HG03135 (cell line): ENCODE results near the gene SLITRK2.

Experiments
- ATAC-seq: cut with Tn5 transposase; IDR thresholded peaks from one replicate; pipeline ENCODE4 v1.9.1; 2021; ENCODE audit warnings: mild to moderate bottlenecking, moderate library complexity; ENCODE audit not compliant: unreplicated experiment

Gene SLITRK2, protein sequence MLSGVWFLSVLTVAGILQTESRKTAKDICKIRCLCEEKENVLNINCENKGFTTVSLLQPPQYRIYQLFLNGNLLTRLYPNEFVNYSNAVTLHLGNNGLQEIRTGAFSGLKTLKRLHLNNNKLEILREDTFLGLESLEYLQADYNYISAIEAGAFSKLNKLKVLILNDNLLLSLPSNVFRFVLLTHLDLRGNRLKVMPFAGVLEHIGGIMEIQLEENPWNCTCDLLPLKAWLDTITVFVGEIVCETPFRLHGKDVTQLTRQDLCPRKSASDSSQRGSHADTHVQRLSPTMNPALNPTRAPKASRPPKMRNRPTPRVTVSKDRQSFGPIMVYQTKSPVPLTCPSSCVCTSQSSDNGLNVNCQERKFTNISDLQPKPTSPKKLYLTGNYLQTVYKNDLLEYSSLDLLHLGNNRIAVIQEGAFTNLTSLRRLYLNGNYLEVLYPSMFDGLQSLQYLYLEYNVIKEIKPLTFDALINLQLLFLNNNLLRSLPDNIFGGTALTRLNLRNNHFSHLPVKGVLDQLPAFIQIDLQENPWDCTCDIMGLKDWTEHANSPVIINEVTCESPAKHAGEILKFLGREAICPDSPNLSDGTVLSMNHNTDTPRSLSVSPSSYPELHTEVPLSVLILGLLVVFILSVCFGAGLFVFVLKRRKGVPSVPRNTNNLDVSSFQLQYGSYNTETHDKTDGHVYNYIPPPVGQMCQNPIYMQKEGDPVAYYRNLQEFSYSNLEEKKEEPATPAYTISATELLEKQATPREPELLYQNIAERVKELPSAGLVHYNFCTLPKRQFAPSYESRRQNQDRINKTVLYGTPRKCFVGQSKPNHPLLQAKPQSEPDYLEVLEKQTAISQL

DNA sequence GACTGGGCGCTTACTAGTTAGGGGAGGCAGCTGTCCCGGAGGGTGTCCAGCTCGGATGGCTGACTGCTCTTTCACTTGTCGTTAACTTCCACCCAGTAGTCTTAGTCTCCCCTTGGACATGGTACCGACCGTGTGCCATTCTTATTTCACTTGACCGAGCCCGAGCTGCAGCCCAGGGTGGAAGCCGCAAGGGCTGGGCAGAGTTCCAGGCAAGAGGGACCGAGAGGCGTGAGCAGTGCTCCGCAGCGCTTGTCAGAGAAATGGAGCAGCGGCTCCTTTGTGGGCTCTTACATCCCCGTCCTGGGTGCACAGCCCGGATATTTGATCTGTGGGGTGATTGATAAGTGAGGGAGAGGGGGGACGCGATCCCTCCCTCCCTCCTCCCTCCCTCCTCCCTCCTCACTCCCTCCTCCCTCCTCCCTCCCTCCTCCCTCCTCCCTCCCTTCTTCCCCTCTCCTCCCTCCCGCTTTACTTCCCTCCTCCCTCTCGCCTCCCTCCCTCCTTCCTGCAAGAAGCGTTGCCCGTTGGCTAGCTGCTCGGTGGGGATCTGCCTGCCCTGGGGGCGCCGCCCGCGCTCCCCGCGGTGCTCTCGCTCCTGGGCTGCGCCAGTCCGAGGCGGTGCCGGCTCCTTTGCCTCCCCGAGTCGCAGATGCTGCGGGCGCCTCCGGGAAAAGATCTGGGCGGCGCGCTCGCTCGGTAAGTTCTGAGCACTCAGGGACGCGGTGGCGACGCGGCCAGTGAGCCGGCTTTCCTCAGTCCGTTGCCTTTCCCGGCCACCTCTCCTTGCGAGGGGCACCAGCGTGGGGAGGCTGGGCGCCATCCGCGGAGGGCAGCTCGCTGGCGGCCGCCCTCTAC is at the start of gene SLITRK2:
SLITRK2 (plus strand) TSS at position 499 of the 855 bp plus-strand sequence. CDS start 4,597 bp downstream, outside the sequence.
- no peak for ATAC-seq

DNA sequence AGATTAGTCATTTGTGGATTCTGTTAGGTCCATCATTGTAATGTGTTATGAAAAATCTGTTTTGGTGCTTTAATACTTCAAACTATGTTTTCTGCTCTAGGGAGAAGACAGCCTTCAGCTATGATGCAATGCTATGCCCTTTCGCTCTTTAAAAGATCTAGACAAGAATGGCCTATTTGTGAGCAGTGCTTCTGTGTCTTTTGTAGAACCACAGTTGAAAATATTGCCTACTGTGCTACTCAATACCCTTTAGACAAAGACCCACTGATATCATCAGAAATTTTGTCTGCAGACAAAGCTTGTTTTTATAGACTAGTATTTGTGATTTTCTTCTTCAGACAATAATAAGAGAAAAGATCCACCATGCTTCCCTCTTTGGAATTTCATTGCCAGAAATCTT is 44.6 kb upstream of the SLITRK2 start:
- ATAC-seq, result no peak

DNA sequence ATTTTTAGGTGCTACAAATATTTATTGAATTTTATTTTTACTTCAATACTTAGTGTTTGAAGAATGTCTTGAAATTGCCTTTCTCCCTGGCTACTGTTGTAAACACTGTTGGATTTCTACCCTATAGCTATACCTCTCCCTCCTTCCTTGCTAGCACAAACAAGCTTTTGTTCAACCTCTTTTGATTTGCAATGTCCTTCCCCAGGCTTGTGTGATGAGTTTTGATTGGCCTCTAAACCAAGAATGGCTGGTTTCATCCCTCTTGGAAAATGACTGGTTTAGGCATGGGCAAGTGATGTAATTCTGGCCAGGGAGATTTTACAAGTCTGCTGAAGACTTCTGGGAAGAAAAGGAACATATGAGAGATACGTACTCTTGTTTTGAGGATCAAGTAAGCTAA is 25.3 kb upstream of the SLITRK2 start:
- no peak for ATAC-seq

DNA sequence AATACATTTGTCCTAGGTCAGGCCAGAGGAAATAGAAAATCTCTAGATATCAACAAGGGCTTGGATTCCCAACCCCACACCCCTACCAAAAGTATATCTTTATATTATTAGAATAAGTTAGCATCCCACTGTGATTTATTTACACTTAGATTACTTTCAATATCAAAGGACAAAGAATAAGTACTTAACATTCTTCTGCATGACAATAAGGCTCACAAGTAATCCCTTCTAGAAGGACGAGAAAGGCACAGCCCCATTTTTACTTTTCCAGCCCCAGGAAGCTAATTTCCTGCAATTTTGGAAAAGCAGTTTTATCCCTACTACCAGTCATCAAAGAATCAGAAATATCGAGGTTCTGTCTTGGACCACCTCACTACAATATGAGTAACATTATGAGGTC is 14.1 kb upstream of the SLITRK2 start:
- no peak for ATAC-seq

DNA sequence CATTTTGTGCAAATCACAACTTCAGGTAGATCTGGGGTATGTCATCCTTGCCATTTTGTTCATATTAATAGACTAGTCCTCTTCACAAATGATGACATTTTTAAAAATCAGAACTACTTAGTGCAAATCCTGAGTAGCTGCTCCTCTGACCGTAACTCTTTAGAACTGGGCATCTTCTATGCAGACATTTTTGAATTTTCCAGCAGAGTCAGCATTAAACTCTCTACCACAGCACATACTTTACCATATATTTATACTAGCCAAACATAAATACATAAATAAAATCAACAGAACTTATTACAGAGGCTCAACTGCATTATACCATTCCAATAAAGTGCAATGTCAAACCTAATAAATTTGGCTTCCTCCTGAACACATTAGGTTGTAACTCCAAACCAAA is 4.5 kb upstream of the SLITRK2 start:
- no peak for ATAC-seq

DNA sequence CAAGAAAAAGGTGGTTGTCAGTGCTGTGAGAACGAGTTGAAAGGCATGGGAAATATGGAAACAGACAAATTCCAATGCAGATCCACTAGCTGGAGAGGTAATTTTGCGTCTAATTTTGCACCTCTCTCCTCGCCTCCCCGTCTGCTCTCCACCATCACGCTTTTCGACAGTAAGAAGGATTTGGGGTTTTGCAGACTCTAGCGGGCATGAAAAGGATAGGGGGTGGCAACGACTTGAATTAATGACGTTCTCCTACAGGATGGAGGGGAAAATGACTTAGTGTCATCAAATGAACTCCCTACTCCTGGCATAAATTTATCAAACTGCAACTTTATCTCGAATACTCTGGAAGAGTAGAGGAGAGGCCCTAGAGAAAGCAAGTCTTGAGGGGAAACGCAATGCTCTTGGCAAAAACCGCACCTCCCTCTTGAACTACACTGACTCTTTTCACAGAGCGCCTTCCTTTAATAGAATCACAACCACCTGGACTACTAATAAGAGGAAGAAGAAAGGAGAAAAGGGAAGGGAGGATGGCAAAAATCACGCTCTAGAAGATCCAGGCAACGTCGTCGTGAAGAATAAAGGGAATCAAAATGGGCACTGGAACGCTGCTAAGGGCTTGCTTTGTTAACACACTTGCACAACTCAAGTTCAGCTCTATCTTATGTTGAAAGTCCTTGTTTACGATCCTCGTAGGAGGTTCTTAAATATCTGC is 871 bp upstream of the SLITRK2 start:
- ATAC-seq, result no peak

DNA sequence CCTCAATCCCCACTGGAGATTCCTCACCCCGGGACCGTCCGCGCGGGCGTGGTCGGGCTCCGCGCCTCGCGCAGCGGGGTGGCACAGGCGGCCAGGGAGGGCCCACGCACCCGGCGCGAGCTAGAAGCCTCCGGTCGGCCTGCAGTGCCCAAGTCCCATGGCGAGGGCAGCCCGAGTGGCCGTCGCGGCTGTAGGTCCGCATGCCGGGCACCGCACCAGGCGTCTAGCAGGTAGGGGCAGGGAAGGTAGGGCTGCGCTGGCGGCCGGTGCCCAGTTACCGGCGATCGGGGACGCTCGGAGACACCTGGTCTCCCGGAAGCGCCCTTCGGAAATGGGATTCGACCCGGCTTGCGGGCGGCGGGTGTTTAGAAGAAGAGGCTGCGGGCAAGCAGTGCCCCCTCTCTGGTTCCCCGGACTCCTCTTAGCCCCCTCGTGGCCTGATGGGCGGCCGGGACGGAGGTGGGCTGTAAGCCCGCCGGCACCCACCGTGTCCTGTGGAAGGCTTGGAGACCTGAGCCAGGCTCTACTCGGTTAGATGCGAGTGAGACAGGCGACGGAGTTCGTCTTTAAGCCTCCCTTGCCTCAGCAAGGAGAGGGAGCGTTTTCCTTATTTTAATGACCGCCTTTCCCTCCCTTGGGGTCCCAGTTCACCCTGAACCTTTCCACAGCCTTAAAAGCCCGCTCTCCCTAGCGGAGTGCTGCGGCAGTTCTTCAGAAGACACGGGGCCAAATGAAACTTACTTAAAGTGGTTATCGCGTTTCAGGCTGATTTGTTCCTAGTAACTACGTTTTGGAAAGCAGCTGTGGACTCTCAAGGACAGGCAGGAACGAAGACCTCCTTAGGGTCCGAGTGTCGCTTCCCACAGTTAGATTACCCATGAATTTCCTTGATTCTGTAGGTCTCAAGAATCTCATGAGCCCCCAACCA is 821 bp downstream of the SLITRK2 start:
- no peak for ATAC-seq

DNA sequence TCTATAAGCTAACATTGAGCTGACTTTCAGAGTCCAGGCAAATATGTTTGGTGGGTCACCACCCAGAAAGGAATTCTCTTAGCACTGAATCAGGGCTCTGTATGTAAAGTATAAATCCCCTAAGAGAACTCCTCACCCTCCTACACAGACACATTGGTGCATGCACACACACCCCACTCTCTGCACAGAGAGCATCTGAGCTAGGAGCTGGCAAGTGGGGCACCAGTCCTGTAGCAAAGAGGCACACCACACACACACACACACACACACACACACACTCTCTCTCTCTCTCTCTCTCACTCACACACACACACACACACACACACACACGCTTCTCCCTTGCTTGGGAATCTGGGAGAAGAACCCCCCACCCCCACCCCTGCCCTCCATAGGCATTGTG is 3.2 kb downstream of the SLITRK2 start:
- no peak for ATAC-seq

DNA sequence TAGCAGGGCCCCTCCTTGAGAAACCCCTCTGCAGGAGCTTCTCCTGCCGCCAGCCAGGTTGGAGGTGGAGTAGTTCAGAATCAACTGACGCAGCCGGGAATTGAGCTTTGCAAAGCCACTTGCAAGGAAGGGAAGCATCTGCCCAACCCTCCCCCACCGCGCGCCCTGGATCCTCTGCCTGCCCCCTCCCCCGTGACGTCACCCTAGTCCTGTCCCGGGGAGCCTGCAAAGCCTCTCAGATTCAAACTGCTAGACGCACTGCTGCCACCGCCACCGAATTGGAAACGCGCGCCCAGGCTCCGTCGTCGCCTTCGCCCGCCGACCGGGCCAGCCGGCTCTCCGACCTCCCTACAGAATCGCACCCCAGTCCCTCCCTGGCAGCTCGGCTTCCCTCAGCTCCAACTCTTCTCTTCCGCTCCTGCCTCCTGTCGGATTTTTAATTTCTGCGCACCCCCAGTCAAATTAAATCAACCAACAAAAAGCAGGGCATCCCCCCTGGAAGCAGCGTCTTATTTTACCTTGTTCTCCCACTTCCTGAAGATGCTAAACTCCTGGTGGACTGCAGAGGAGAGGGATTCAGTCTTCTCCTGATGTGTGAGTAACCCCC is 3.8 kb downstream of the SLITRK2 start:
- no peak for ATAC-seq

DNA sequence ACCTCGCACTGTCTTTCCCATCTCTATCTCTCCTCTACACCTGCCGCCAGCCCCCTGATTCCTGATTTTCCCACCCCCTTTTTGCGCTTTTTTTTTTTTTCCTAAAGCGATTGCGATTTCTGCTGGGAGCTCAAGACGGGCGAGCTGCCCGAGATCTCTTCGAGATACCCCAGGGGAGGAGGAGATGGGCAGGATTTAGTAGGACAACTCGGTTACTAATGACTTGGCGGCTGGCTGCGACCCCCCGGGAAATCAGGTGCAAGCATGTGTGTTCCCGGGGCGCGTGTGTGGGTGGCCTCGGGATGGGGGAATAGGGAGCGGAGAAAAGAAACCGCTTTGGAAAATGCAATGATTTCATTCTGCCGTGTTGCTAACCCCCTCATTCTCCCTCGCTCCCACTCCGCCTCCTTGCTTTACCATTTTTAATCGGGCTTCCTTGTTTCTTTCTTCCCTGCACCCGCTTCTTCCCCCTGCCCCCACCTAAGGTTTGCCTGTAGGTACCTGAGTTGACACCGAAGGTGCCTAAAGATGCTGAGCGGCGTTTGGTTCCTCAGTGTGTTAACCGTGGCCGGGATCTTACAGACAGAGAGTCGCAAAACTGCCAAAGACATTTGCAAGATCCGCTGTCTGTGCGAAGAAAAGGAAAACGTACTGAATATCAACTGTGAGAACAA is 4.4 kb downstream of the SLITRK2 start:
- no peak for ATAC-seq

DNA sequence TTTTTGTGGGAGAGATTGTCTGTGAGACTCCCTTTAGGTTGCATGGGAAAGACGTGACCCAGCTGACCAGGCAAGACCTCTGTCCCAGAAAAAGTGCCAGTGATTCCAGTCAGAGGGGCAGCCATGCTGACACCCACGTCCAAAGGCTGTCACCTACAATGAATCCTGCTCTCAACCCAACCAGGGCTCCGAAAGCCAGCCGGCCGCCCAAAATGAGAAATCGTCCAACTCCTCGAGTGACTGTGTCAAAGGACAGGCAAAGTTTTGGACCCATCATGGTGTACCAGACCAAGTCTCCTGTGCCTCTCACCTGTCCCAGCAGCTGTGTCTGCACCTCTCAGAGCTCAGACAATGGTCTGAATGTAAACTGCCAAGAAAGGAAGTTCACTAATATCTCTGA is 5.5 kb downstream of the SLITRK2 start:
- ATAC-seq, result no peak

DNA sequence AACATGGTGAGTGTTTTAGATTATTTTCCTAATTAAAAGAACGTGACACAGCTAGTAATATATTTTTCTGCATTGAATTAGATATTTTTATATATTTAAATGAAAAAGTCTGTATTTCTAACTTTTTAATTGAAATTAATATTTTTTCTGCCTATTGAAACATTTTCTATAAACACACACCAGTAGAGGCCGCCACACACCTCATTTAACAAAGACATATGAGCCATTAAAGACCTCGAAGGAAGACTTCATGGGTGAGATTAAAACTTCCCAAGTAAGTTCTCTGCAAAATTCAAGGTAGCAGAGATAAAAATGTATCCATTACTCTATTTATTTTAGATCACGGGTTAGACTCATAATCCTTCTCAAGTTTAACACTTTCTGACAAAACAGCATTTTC is 8.3 kb downstream of the SLITRK2 start:
- no peak for ATAC-seq

DNA sequence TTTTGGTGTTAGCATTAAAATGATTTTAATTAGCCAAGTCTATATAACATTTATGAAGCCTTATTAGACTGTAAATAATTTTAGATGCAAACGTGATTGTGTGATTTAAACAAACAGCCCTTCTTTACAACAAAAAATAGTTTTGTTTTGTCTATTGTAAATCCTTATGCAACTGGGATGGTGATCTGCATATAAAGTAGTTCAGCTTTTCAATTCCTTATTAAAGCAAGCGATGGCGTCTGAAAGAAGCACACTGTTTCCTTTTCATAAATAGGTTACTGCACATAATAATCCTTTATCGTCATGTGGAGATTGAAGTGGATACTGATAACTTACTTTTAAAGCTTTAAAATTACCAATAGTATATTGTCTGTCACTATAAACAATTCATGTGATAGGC is 8.8 kb downstream of the SLITRK2 start:
- ATAC-seq, result no peak

DNA sequence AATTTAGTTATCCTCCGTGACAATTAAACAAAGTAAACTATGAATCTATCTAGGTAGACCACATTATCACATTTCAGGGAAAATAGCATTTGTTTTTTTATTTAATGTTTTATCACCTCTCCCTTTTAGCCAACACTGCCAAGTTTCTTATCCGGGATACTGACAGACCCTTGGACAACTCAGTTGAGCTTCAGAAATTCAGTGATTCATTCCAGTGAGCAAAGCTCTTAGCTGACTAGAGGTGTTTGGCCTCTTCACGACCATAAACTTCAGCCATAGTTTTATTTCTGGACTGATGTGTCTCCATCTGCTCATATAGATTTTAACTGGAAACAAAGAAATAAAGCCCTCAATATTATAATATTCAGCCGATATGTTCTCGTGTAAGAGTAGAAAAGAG is 15.2 kb downstream of the SLITRK2 start:
- no peak for ATAC-seq

DNA sequence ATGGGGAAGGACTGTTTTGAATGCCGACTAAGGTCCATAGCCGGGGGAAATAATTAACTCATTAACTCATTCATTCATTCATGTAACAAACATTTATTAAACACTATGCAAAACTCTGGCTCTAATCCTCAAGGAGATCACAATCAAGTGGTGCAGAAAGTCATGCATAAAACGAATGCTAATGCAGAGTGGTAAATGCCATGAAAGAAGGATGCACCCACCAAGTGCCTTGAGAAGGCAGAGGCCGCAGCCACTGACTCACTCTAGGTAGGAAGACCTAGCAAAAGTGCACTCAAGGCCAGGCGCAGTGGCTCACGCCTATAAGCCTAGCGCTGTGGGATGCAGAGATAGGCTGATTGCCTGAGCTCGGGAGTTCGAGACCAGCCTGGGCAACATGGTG is 22.9 kb downstream of the SLITRK2 start:
- no peak for ATAC-seq

DNA sequence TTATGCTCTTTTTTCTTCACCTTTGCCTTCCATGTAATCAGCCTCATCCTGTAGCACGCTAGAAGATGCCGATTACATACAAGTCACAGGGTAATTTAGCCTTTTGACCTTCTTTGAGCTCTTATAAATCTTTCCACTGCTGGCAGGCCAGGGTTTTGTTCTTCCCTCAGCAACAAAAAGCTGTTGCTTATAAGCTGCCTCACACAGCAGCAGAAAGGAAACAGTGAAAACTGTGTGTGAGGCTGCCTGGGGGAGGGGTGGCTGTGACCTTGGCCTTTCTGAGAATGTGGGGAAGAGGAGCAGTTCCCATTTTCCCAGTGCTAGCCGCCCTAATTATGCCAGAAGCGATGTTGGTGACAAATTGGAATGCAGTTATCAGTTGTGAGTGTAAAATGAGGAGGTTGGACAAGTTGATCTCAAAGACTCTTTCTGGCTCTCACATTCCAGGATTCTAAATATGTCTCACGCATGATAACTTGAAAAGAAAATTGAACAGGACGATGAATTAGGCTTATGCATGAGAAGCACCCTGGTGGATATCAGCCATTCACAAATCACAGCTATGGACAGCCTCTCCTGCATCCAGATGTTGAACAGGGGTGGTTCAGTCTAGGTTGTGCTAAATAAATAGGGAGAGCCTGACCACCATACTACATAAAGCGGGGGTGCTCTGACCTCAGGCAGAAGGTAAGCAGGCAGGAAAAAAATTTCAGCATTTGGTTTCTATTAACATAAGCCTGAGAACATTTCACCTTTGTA is 25.7 kb downstream of the SLITRK2 start:
- no peak for ATAC-seq

DNA sequence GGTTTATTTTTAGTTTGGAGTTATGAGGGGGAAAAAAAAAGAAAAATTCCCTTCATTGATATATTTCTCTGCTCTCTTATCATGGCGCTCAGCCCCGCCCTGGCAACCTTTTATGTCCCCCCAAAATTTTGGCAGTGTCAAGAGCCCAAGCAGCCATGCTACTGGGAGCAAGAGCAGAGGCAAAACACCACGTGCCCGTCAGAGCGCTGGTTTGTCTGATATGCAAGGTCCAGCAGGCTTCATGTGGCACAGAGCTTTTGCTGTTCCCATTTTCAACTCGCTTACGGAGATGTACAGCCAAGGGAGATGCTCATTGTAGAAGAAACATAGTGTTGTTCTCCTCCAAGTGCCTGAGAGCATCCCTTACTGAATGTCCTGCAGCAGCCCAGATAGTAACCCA is 27.3 kb downstream of the SLITRK2 start:
- no peak for ATAC-seq

DNA sequence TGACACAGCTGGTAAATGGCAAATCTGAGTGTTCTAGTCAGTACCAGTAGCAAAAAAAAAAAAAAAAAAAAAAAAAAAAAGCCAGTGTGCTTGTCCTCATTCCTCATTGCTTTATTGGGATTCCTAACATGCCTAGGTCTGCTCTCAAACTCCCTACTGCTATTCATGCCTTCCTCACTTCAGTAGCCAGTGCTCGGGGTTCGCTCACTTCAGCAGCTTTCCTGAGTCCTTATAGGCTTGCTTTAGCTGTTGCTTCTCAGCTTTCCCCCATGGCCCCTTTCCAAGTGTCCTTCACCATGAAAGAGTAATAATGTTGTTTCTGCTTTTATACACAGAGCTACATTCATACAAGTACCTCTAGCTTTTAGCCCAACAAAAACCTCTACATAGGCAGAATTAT is 30.8 kb downstream of the SLITRK2 start:
- no peak for ATAC-seq
